DND-41 (cell line): ENCODE data around the gene CHSY3.
"Not testable (repeated sequence)": the region's sequence is repeated elsewhere in the genome, so short reads cannot be mapped to it uniquely, and the experiment has no call there.

ENCODE experiments used
- ATAC-seq: fragments of 200-7000 bp; cut with Tn5 transposase; 3 replicates; pipeline ENCODE4 v1.9.1; 2021; ENCODE audit warnings: low read depth; ENCODE audit not compliant: insufficient read depth
- DNase-seq: peaks from one replicate; pipeline ENCODE4 v3.0.0-alpha.2; 2020
- H2AFZ ChIP-seq: 2 replicates; pipeline ENCODE4 v1.6.0; 2012; ENCODE audit warnings: low read depth, low read length
- H3K27ac ChIP-seq: 2 replicates; pipeline ENCODE4 v1.5.1; 2012; ENCODE audit warnings: low read length, inconsistent platforms
- H3K27me3 ChIP-seq: fragments of 200-600 bp; sonication (generic); 2 replicates; pipeline ENCODE4 v1.6.0; 2012; ENCODE audit warnings: low read length, mild to moderate bottlenecking, inconsistent platforms; ENCODE audit not compliant: insufficient read depth, poor library complexity
- H3K36me3 ChIP-seq: 2 replicates; pipeline ENCODE4 v1.5.1; 2012; ENCODE audit warnings: low read length, inconsistent platforms; ENCODE audit not compliant: insufficient read depth
- H3K4me1 ChIP-seq: 2 replicates; pipeline ENCODE4 v1.5.1; 2012; ENCODE audit warnings: mild to moderate bottlenecking, low read length; ENCODE audit not compliant: insufficient read depth
- H3K4me2 ChIP-seq: 2 replicates; pipeline ENCODE4 v1.6.0; 2012; ENCODE audit warnings: mild to moderate bottlenecking, moderate library complexity, low read length, inconsistent platforms; ENCODE audit not compliant: insufficient read depth
- H3K4me3 ChIP-seq, 2 experiments: fragments of 200-600 bp in 1 of 2; shearing (Covaris generic) in 1 of 2; 2 replicates each; pipeline ENCODE4 v1.5.1; 2012 to 2016; ENCODE audit warnings: inconsistent platforms in 2 of 2, low read length in 2 of 2, mild to moderate bottlenecking in 2 of 2, low read depth in 1 of 2, moderate library complexity in 1 of 2
- H3K79me2 ChIP-seq: 2 replicates; pipeline ENCODE4 v1.6.0; 2012; ENCODE audit warnings: low read length, inconsistent platforms; ENCODE audit not compliant: insufficient read depth
- H3K9ac ChIP-seq: 2 replicates; pipeline ENCODE4 v1.6.0; 2012; ENCODE audit warnings: low read depth, mild to moderate bottlenecking, inconsistent platforms, low read length, moderate library complexity
- H3K9me3 ChIP-seq: 2 replicates; pipeline ENCODE4 v1.5.1; 2012; ENCODE audit warnings: low read length, moderate library complexity, mild to moderate bottlenecking, inconsistent platforms; ENCODE audit not compliant: insufficient read depth, severe bottlenecking
- H4K20me1 ChIP-seq: 2 replicates; pipeline ENCODE4 v1.6.0; 2012; ENCODE audit warnings: low read length; ENCODE audit not compliant: insufficient read depth
- EZH2 ChIP-seq: IDR thresholded peaks from 3 replicates; pipeline ENCODE4 v1.6.1; 2012; ENCODE audit warnings: borderline replicate concordance, low read depth, mild to moderate bottlenecking, moderate library complexity, low read length, inconsistent platforms; ENCODE audit not compliant: severe bottlenecking
- TF ChIP-seq, protein P1 (sequence below): IDR thresholded peaks from 2 replicates; pipeline ENCODE4 v1.5.1; 2012; ENCODE audit warnings: borderline replicate concordance, low read length, moderate library complexity, mild to moderate bottlenecking; ENCODE audit not compliant: poor library complexity, severe bottlenecking; ENCODE audit errors: extremely low read depth

CHSY3 gene

DNA sequence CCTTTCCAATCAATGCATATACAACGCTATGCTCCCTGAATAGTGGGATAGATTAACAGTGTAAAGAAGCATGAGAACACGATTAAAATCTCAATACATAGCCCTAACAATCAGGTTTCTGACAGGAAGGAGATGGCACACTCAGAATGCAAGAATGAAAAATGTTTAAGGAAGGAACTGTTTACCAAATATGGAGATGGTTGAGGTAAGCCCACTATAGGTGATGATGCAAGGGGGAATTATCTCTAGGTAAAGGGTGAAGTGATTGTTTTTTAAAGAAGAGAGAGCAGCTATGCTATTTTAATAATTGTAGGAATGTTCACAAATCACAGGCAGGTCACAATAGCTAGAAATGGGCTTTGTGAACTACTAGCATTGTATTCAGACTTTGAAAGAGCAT, 302.4 kb downstream of the CHSY3 start:
- no peaks in the 10 kb centered on the region for H3K36me3 ChIP-seq
- no peak for ATAC-seq
- TF ChIP-seq, protein P1, sequence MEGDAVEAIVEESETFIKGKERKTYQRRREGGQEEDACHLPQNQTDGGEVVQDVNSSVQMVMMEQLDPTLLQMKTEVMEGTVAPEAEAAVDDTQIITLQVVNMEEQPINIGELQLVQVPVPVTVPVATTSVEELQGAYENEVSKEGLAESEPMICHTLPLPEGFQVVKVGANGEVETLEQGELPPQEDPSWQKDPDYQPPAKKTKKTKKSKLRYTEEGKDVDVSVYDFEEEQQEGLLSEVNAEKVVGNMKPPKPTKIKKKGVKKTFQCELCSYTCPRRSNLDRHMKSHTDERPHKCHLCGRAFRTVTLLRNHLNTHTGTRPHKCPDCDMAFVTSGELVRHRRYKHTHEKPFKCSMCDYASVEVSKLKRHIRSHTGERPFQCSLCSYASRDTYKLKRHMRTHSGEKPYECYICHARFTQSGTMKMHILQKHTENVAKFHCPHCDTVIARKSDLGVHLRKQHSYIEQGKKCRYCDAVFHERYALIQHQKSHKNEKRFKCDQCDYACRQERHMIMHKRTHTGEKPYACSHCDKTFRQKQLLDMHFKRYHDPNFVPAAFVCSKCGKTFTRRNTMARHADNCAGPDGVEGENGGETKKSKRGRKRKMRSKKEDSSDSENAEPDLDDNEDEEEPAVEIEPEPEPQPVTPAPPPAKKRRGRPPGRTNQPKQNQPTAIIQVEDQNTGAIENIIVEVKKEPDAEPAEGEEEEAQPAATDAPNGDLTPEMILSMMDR, result no peak
- no peak for TF ChIP-seq EZH2

GRCh38 chr5:130213607-130214006, 309.3 kb downstream of the CHSY3 start:
- H3K4me1 ChIP-seq, result no peaks in the 10 kb centered on the region
- no peak overlapping the region for H3K4me2 ChIP-seq
- ATAC-seq, result no peak
- H3K4me3 ChIP-seq, result no peak overlapping the region
- H3K9ac ChIP-seq, result no peak overlapping the region
- no peak for TF ChIP-seq EZH2
- TF ChIP-seq, protein P1, result no peak
- H4K20me1 ChIP-seq, result no peaks in the 10 kb centered on the region
- H3K27ac ChIP-seq, result no peak overlapping the region
- no peak for DNase-seq
- no peaks in the 10 kb centered on the region for H3K79me2 ChIP-seq
- H3K9me3 ChIP-seq, result no peaks in the 10 kb centered on the region
- H3K27me3 ChIP-seq, result no peaks in the 10 kb centered on the region
- H2AFZ ChIP-seq, result no peak overlapping the region
- H3K36me3 ChIP-seq, result no peaks in the 10 kb centered on the region

More for the DNA sequence above, 302.4 kb downstream of the CHSY3 start:
- no peak overlapping the region for H3K4me2 ChIP-seq
- DNase-seq, result no peak
- H3K27me3 ChIP-seq, result no peaks in the 10 kb centered on the region
- H2AFZ ChIP-seq, result no peak overlapping the region
- no peaks in the 10 kb centered on the region for H3K4me1 ChIP-seq
- H3K9ac ChIP-seq, result no peak overlapping the region
- H4K20me1 ChIP-seq, result no peaks in the 10 kb centered on the region
- H3K9me3 ChIP-seq, result no peaks in the 10 kb centered on the region
- no peaks in the 10 kb centered on the region for H3K79me2 ChIP-seq
- H3K27ac ChIP-seq, result no peak overlapping the region
- H3K4me3 ChIP-seq, result no peak overlapping the region

DNA sequence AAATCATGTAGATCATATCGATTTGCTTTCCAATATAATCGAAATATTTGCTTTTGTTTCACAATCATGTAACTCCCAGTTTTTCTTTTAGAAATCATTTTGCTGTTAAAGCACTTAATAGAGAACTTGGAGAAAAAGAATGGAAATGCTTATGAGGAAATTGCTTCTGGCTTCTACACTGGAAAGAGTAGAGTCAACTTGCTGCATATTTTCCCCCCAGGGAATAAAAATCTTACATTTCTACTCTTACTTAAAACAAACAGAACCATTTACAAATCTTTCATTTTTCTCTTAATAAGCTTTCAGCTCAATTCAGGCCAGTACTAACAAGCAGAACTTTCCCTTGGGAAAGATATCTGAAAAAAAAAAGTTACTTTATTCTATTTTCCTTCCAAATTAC, 312.0 kb downstream of the CHSY3 start:
- Histone ChIP-seq H3K79me2 (no peaks in the 10 kb centered on the region), H3K9ac (no peak overlapping the region), H3K9me3 (no peaks in the 10 kb centered on the region), H4K20me1 (no peaks in the 10 kb centered on the region), H3K4me2 (no peak overlapping the region), H3K4me3 (no peak overlapping the region), H3K27ac (no peak overlapping the region), H3K27me3 (no peaks in the 10 kb centered on the region), H2AFZ (no peak overlapping the region), H3K36me3 (no peaks in the 10 kb centered on the region), H3K4me1 (no peaks in the 10 kb centered on the region)
- TF ChIP-seq EZH2, result no peak
- TF ChIP-seq, protein P1, result no peak
- ATAC-seq, result no peak
- no peak for DNase-seq

DNA sequence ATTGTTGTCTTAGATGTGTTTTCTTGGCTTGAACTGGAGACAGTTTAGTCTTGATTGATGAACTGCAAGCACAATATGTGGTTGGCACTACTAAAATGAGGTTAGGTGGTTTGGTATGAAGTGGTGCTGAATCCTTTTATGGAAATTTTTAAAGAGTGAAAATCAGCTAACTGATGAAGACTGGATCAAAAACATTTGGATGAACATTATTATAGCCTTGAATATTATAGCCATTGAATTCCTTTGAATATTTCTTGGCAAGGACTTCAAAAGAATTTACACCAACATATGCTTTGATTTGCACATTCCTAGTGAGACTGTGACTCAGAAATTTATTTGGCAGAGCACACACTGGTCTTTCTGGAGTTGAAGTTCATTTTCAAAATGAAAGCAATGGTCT, 318.3 kb downstream of the CHSY3 start:
- no peak for ATAC-seq

DNA sequence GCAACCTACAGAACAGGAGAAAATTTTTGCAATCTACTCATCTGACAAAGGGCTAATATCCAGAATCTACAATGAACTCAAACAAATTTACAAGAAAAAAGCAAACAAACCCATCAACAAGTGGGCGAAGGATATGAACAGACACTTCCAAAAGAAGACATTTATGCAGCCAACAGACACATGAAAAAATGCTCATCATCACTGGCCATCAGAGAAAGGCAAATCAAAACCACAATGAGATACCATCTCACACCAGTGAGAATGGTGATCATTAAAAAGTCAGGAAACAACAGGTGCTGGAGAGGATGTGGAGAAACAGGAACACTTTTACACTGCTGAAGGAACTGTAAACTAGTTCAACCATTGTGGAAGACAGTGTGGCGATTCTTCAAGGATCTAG, 322.3 kb downstream of the CHSY3 start:
- not testable (repeated sequence) for H3K9me3 ChIP-seq, H3K36me3 ChIP-seq, H2AFZ ChIP-seq, ATAC-seq, H3K27me3 ChIP-seq, H3K4me2 ChIP-seq, H4K20me1 ChIP-seq, H3K4me3 ChIP-seq, H3K79me2 ChIP-seq, H3K9ac ChIP-seq, H3K4me1 ChIP-seq, DNase-seq, H3K27ac ChIP-seq

More for the DNA sequence above, 318.3 kb downstream of the CHSY3 start:
- DNase-seq, result no peak
- H3K9ac ChIP-seq, result no peak overlapping the region
- H3K36me3 ChIP-seq, result no peaks in the 10 kb centered on the region
- no peaks in the 10 kb centered on the region for H3K4me1 ChIP-seq
- no peaks in the 10 kb centered on the region for H4K20me1 ChIP-seq
- TF ChIP-seq EZH2, result no peak
- TF ChIP-seq, protein P1, result no peak
- H3K79me2 ChIP-seq, result no peaks in the 10 kb centered on the region
- H3K27me3 ChIP-seq, result no peaks in the 10 kb centered on the region
- no peak overlapping the region for H3K27ac ChIP-seq
- no peak overlapping the region for H3K4me3 ChIP-seq
- H3K4me2 ChIP-seq, result no peak overlapping the region
- H2AFZ ChIP-seq, result no peak overlapping the region
- no peaks in the 10 kb centered on the region for H3K9me3 ChIP-seq
